HG02885 (cell line): ENCODE data around the gene CACNA1F.

Experiments used
- ATAC-seq: cut with Tn5 transposase; IDR thresholded peaks from one replicate; pipeline ENCODE4 v1.9.1; 2021; ENCODE audit warnings: mild to moderate bottlenecking; ENCODE audit not compliant: unreplicated experiment, poor library complexity

Gene CACNA1F

DNA sequence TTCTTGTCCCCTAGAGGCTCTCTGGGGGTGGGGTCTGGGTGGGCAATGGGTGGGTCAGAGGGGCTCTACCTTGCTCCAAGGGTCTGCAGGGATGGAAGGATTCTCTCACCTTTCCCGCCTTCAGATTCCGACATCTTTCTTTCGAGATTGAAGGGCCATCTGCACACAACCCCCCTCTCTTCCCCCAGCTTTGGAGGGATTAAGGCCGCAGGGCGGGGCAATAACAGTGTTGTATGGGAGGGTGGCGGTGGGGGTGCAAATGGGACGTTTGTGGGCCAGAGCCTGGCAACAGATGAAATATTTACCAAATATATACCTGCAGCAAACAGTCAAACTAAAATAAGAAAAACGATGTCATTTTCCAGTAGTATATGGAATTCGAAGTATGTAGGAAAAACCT lies at the start of gene CACNA1F:
CACNA1F (minus strand) TSS at position 165 of the 400 bp plus-strand sequence; CDS start at position 134, 31 bp downstream.
- ATAC-seq: no peak

DNA sequence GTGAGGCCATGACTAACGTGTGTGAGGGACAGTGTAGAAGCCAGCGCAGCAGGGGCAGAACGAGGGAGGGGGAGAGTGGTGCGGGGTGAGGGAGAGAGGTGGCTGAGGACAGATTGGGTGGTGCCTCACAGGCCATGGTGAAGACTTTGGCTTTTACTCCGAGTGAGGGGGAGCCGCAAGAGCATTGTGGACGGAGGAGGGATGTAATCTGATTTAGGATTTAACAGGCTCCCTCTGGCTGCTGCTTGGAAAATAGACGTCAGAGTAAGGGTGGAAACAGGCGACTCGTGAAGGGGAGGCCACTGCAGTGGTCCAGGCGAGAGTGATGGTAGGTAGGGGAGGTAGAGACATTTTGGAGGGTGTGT lies 49.5 kb upstream of the CACNA1F start:
- ATAC-seq: no peak

DNA sequence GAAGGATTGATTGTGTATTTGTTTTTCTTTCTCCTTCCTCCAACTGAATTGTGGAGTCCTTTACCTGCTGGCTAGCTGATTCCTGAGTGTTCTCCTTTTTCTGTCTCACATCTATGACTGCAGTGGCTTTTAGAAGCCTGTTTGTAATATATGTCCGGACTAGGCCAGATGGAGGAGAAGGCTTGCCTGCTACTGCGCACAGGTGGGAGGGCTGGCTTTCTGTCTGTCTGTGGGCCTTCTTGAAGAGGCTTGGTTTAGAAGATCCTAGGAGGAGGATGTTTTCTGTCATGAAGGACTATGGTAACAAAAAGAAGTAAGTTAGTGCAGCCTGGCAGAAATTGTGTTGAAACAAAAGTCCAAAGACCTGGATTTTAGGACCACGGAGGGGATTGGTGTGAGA lies 44.9 kb upstream of the CACNA1F start:
- ATAC-seq: no peak

DNA sequence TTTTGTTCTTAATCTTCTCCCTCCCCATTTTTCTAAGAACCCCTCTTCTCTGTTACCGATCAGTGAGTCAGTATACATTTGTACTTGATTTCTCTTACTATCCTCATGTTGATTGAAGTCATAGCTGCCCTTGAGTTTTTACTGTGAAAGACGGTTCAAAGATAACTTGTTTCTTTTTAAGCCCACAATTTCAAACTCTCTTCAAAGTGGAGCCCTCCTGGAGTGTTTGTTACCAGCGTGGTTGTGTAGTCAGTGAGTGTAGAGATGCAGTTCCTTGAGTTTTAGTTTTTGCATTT lies 44.3 kb upstream of the CACNA1F start:
- ATAC-seq: no peak

DNA sequence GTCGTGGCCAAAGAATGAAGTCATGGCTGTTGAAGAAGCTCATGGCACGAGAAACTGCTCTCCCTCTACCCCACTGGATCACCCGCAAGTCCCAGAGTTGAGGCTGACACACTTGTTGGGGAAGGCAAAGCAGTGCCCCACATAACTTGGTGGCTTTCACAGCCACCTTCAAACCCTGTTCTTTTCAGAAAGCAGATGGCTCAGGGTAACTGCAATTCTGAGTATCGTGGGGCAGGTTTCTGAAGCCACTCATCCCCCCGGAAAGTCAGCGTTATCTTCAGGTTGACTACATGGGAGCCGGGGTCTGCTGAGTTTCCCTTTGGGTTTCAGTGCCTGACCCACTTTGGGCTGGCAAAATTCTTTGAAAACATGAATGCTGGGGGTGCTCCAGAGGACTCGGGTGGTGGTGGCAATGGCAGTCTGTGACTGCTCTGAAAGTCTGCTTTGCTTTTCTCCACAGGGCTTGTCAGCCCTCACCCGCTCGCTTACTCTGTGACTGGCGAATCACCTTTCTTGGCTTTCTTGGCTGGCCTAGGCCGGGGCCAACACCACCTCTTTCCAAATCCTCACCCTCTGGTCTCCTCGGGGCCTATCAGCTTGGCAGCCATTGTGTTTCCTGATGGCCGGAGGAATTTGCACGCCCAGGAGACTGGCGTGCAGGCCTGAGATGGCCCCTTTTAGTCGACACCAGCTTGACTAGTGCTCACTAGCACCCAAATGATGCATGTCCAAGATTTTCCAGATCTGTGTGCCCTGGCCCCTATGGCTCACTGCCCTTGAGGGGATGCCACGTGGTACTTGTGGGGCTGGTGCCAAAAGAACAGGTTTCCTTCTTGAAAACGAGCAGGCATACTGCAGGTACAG lies 43.8 kb upstream of the CACNA1F start:
- no peak for ATAC-seq

DNA sequence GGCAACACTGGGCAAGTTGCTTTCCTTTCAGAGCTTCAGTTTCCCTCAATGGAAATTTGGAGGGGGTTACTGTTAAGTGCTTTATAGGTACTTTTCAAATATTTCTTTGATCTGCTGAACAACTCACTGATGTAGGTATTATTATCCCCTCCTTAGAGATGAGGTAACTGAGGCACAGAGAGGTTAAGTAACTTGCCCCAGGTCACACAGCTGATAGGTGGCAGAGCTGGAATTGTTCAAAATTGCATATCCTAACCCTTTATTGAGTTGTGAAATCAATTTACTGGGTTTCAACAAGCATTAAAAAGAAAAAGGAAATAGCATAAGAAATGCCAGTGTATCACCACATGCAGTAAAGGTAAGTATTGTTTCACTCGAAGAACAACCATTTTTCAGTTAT lies 43.1 kb upstream of the CACNA1F start:
- ATAC-seq: no peak

DNA sequence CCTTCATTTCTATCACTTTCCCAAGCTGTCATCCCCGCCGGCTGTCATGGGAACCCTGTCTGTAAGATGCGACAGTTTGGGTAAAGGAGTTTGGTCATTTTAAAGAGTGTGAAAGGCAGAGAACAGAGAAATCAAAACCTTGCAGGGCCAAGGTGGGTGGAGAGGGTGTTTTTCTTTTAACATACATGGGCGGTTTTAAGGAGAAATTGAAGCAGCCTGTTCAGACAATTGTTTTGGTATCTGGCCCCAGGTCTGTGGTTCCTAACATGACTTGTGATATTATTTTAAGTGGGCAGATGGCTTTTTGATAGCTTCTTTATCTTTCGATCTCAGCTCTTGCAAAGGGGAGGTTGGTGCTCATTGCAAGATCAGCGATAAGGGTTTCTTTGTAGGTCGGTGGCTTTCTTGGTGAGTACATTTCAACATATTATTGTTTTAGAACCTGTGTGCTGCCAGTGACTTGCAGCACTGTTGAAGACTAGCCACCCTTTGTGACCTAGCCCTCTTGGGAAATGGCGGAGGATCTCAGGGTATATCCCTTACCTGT lies 40.1 kb upstream of the CACNA1F start:
- ATAC-seq: no peak

DNA sequence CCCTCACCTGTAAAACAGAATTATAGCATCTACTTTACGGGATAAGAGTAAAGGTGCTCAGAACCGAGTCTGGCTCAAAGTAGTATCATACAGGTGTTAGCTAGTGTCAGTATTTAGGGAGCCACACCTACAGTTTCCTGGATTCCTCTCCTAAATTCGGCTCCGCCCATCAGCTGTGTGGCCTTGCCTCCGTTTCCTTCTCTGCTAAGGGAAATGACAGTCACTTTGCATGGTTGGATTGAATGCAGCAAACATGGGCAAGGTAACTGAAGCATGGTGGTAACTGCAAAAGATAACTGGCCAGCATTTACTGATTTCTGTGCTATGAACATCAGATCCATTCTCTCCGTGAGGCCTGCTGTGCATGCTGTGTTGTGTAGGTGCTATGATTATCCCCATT lies 39.3 kb upstream of the CACNA1F start:
- ATAC-seq: no peak

DNA sequence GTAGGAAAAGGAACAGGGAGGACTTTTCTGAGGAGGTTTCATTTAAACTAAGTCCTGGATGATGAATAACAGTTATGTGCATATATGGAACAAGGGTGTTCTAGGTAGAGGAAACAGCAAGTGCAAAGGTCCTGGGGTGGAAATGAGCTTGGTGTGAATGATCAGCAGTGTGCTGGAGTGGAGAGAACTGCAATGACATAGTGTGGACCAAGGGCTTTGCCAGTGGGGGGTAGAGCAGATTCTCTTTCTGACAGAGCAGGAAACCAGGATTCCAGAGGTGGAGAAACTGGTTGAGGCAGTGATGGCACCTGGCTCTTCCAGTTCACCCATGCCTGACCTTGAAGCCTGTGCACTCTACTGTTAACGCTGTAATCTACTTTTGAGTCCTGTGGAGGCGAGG lies 38.2 kb upstream of the CACNA1F start:
- ATAC-seq: no peak

DNA sequence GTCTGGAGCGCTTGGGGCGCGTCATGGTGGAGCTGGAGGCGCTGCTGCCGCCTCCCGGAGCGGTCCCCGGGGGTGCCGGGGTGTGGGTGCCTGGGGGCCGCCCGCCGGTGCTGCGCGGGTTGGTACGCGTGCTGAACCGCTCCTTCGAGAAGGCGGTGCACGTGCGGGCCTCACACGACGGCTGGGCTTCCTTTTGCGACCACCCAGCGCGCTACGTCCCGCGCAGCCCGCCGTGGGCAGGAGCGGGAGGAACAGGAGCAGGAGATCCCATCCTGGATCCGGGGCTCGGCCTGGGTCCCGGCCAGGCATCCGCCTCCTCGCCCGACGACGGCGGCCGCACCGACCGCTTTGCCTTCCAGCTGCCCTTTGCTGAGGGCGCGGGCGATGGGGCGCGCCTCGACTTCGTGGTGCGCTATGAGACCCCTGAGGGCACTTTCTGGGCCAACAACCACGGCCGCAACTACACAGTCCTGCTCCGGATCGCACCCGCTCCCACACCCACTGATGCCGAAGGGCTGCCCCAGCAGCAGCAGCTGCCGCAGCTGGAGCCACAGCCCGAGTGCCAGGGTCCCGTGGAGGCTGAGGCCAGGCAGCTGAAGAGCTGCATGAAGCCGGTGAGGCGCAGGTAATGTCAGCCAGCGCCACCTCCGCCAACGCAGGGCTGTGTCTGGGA lies 37.2 kb upstream of the CACNA1F start:
- no peak for ATAC-seq

DNA sequence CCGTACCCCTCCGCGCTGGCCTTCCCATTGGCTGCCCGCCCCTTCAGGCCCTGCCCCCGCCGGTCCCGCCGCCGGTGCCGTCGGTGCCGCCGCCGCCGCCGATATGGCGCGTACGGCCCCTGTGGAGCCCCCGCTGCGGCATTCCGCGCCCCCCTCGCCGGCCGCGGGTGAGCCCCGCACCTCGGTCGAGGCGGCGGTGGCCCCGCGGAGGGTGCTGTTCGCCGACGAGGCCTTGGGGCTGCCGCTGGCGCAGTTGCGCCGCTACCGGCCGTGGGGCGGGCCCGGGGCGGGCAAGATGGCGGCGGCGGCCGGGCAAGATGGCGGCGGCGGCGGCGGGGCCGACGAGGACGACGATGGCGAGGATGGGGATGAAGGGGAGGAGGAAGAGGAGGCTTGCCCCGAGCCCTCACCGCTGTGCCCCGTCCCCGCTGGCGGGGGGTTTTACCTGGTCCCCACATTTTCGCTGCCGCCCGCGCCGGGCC lies 36.7 kb upstream of the CACNA1F start, which contains the start of gene PPP1R3F:
PPP1R3F (plus strand) TSS at position 27 of the 482 bp plus-strand sequence; CDS start at position 104, 77 bp downstream.
- ATAC-seq: peak; percentile 25

DNA sequence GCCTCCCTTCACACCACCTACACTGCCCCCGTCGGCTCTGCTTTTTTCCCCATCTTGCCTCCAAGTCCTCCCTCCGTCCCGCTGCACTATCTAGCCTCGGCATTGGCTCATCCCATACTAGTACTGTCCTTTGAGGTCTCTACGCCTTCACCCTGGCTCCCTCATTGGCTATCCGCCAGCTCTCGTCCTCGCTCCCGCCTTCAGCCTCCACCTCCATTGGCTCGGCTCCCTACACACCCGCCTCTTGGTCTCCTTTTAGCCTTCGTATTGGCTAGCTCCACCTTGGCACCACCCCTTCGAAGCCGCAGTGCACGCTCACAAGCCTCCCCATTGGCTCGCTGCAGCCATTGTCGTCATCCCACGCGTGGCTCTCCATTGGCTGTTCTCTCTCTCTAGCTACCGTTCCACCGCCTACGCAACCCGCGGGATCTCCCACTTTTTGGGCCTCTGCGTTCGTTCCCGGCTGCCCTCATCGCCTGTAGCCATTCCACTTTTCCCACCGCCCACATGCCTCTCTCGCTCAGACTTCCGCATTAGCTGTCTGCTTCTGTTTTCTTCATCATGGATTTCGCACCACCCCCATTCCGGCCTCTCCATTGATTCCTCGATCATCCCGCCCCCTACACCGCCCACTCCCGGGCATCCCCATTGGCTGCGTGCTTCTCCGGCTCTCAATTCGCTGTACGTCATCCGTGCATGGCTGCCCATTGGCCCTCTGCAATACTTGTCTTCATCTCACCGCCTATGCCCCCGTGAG lies 36.0 kb upstream of the CACNA1F start:
- peak; percentile 84 for ATAC-seq

DNA sequence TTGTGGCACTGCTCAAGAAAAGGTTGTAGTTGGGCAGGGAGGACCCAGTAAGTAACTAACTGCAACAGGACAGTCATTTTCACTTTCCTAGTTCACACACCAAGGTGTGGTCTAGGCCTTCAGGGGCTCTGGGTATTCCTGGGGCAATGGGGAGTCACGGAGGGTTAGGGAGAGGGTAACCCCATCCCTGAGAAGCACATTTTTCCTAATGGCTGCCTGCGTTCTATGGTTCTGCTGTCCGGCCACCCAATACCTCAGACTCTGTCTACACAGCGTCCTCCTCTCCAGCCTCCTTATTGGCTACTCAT lies 35.5 kb upstream of the CACNA1F start:
- ATAC-seq: no peak

DNA sequence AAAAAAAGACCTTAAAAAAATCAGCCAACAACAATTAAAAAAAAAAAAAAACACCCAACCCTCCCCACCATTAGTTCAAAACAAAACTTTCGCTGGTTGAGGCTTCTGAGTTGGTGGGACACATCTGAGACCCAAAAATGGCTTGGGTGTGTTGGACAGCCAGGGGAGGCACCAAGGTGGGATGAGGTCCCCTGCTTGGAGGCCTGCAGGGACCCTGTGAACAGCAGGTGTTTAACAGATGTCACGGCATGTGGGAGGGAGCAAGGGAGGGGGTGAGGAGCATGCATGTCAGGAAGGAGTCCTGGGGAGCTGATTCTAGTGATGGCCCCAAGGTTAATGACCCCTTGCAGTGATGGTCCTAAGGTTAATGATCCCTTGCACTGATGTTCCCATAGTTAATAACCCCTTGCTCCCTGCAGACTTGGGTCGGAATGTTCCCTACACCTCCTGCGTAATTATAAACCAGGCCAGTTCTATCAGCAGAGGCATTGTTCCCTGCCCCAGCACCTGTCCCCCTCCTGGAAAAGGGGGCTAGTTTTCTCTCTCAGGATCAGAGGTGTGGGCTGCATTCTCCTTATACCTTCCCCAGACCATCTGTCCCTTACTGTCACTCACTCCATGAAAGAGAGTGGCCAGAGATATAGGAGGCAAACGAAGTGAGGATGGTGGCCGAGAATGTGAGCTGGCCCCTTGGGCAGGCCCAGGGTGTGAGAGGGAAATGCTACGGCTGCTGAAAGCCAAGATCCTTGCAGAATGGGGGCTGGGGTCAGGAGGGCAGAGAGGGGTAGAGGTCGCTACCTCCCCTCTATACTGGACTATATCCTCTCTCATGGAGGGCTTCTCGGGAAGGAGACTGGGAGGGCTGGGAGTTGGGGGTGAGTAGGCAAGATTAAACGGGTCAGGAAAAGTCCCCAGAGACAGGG lies 33.6 kb upstream of the CACNA1F start:
- ATAC-seq: no peak

DNA sequence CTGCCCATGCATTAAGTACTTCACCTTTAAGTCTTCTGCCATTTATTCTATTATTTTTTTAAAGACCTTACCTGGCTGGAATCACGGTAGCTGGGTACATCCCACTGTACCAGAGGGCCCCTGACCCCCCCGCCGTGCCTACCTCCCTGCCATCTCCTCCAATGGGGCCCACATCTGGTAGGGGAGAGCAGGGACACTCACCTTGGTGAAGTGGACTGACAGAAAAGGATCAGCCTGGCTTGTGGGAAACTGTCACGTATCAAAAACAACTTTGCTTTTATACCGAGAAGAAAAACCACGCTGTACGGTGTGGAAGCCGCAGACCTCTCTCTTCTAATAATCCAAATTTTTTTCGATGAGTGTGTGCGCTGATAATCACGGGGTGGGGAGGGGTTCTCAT lies 31.3 kb upstream of the CACNA1F start, which contains the start of gene FOXP3:
FOXP3 (minus strand) TSS at position 251 of the 400 bp plus-strand sequence. CDS start 6,205 bp downstream, outside the sequence.
- ATAC-seq: no peak

DNA sequence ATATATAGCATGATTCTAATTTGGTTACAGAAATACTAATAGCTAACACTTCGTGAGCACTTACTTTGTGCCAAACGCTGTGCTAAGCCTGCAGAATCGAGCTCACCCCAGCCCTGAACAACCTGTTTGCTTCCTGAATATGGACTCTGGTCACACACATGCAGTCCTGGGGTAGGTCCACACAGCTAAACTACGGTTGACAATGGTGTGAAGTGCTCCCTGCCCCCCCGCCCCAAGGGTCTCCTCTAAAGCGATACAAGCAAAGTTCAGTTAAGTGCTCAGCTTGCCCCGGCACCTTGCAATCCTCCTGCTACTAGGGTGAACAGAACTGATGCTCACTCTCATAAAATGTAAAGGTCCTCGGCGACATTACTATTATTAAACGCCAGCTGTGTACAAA lies 30.5 kb upstream of the CACNA1F start:
- ATAC-seq: no peak

DNA sequence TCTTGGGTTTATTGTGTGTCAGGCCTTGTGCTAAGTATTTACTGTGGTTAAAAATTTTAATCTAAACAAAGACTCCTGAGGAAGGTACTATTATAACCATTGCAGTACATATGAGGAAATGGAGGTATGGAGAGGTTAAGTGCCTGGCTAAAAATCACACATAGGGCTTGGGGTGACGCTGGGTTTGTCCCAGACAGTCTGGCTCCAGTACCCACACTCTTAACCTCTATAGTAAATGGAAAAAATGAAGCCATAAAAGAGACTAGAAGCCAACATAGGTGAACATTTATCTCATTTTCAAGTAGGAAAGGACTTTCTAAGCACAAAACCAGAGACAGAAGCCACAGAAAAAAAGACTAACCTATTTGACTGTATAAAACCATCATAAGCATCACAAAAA lies 29.5 kb upstream of the CACNA1F start:
- no peak for ATAC-seq

DNA sequence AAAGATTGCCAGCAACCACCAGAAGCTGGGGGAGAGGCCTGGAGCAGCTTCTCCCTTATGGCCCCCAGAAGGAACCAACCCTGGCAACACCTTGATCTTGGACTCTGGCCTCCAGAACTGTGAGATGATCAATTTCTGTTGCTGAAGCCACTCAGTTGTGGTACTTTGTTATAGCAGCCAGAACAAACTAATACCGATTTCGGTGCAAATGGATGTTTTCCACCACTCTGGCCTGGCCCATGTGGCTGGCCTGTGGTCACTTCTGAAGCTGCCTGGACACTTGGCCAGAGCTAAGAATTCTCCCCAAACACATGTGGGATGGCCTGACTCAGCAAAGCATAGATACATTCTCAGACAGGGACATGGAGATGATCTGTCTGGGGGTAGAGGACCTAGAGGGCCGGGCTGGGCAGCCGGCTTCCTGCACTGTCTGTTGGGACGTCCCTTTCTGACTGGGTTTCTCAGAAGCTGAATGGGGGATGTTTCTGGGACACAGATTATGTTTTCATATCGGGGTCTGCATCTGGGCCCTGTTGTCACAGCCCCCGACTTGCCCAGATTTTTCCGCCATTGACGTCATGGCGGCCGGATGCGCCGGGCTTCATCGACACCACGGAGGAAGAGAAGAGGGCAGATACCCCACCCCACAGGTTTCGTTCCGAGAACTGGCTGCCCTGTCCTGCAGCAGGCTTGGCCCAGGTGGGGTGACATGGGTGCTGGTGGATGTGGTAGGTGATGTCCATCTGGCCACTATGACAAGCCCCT lies 27.3 kb upstream of the CACNA1F start:
- ATAC-seq: no peak

DNA sequence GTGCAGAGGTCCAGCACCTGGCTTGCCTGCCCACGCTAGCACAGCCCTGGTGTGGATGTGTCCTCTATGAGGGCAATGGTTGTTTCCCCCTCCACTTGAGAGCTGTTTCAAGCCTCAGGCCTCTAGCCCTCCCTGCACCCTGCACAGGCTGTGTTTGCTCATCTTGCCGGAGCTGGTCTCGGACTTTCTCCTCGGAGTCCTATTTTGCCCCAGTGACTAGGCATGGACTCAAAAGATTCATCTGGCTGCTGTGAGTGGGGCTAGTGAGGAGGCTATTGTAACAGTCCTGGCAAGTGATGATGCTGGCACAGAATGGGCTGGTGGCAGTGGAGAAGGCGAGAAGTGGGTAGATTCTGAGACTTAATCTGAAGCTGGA lies 25.6 kb upstream of the CACNA1F start:
- no peak for ATAC-seq
